Stimulated activated CD4-positive, alpha-beta T cell treated with anti-CD3 and anti-CD28 coated beads, Interleukin-1b, Interleukin-23, amount 100 ng/mL, for 4 hours (primary cell): ENCODE results near the gene TSSK6.
"Not testable (repeated sequence)": the region's sequence is repeated elsewhere in the genome, so short reads cannot be mapped to it uniquely, and the experiment has no call there.

Experiments used
- DNase-seq, 2 donors: peaks; one replicate each; pipeline ENCODE4 v3.0.0-alpha.2; 2020; ENCODE audit warnings: low read depth in 2 of 2

Gene TSSK6

GRCh38 chr19:19487950-19488874, 27.1 kb downstream of the TSSK6 start:
- no peak for DNase-seq

- no peak for DNase-seq
Observed at GRCh38 chr19:19487077-19487949, 28.0 kb downstream of the TSSK6 start.

- no peak for DNase-seq
Observed at GRCh38 chr19:19486343-19487076, 28.8 kb downstream of the TSSK6 start.

GRCh38 chr19:19485998-19486290, 29.4 kb downstream of the TSSK6 start:
- DNase-seq = no peak

GRCh38 chr19:19485161-19485997, 30.0 kb downstream of the TSSK6 start:
- DNase-seq = no peak

- DNase-seq = no peak
Observed at GRCh38 chr19:19482809-19483596, 32.3 kb downstream of the TSSK6 start.

GRCh38 chr19:19480688-19481087, 34.7 kb downstream of the TSSK6 start:
- DNase-seq = no peak

GRCh38 chr19:19477705-19478383, 37.5 kb downstream of the TSSK6 start:
- DNase-seq = no peak

GRCh38 chr19:19475849-19476828, 39.2 kb downstream of the TSSK6 start:
- DNase-seq = no peak

- no peak for DNase-seq
Observed at GRCh38 chr19:19475015-19475765, 40.2 kb downstream of the TSSK6 start.

GRCh38 chr19:19472106-19472505, 43.2 kb downstream of the TSSK6 start:
- not testable (repeated sequence) for DNase-seq

- no peak for DNase-seq
Observed at GRCh38 chr19:19471682-19472081, 43.7 kb downstream of the TSSK6 start.

- DNase-seq = no peak
Observed at GRCh38 chr19:19470579-19470978, 44.8 kb downstream of the TSSK6 start.

- DNase-seq = no peak
Observed at GRCh38 chr19:19468424-19469050, 46.8 kb downstream of the TSSK6 start.

GRCh38 chr19:19466201-19466600, 49.1 kb downstream of the TSSK6 start:
- no peak for DNase-seq

- DNase-seq = no peak
Observed at GRCh38 chr19:19465436-19466070, 49.8 kb downstream of the TSSK6 start.
